ENCODE results near the gene TTC23.

TTC23 gene

GRCh38 chr15:99279827-99280226 lies 30.4 kb upstream of the TTC23 start:
- H3K4me3 ChIP-seq (replicated peaks; ENCODE audit: low read depth, low read length): no peak overlapping the region
- no peak for DNase-seq (ENCODE audit: low read depth)
- no peak for TF ChIP-seq CTCF (IDR thresholded peaks at IDR 0.05; ENCODE audit: low read length, missing control alignments)

GRCh38 chr15:99279290-99279689 lies 29.9 kb upstream of the TTC23 start:
- no peak for DNase-seq (ENCODE audit: low read depth)
- no peak for TF ChIP-seq CTCF (IDR thresholded peaks at IDR 0.05; ENCODE audit: low read length, missing control alignments)
- no peak overlapping the region for H3K4me3 ChIP-seq (replicated peaks; ENCODE audit: low read depth, low read length)

- no peak for DNase-seq (ENCODE audit: low read depth)
- H3K4me3 ChIP-seq (replicated peaks; ENCODE audit: low read depth, low read length): no peak overlapping the region
- TF ChIP-seq CTCF (IDR thresholded peaks at IDR 0.05; ENCODE audit: low read length, missing control alignments): no peak
Measured at GRCh38 chr15:99275525-99276128, 26.2 kb upstream of the TTC23 start.

- no peak for DNase-seq (ENCODE audit: low read depth)
- TF ChIP-seq CTCF (IDR thresholded peaks at IDR 0.05; ENCODE audit: low read length, missing control alignments): no peak
- no peak overlapping the region for H3K4me3 ChIP-seq (replicated peaks; ENCODE audit: low read depth, low read length)
Measured at GRCh38 chr15:99275061-99275460, 25.7 kb upstream of the TTC23 start.

GRCh38 chr15:99273801-99274200 lies 24.4 kb upstream of the TTC23 start:
- TF ChIP-seq CTCF (IDR thresholded peaks at IDR 0.05; ENCODE audit: low read length, missing control alignments): no peak
- H3K4me3 ChIP-seq (replicated peaks; ENCODE audit: low read depth, low read length): no peak overlapping the region
- no peak for DNase-seq (ENCODE audit: low read depth)

GRCh38 chr15:99268431-99268830 lies 19.1 kb upstream of the TTC23 start:
- TF ChIP-seq CTCF (IDR thresholded peaks at IDR 0.05; ENCODE audit: low read length, missing control alignments): no peak
- H3K4me3 ChIP-seq (replicated peaks; ENCODE audit: low read depth, low read length): no peak overlapping the region
- no peak for DNase-seq (ENCODE audit: low read depth)

- no peak for TF ChIP-seq CTCF (IDR thresholded peaks at IDR 0.05; ENCODE audit: low read length, missing control alignments)
- H3K4me3 ChIP-seq (replicated peaks; ENCODE audit: low read depth, low read length): no peak overlapping the region
- DNase-seq (ENCODE audit: low read depth): no peak
Measured at GRCh38 chr15:99267957-99268356, 18.6 kb upstream of the TTC23 start.

All from fibroblast of pulmonary artery (primary cell).